CD4-positive, alpha-beta T cell treated with Interleukin-21 for 1 hour (primary cell): ENCODE measurements around the gene PSAPL1.

ENCODE experiments used
- DNase-seq: peaks from one replicate; pipeline ENCODE4 v3.0.0-alpha.2; 2020

Gene PSAPL1

GRCh38 chr4:7416745-7417432, 17.8 kb downstream of the PSAPL1 start:
- DNase-seq, result no peak

DNA sequence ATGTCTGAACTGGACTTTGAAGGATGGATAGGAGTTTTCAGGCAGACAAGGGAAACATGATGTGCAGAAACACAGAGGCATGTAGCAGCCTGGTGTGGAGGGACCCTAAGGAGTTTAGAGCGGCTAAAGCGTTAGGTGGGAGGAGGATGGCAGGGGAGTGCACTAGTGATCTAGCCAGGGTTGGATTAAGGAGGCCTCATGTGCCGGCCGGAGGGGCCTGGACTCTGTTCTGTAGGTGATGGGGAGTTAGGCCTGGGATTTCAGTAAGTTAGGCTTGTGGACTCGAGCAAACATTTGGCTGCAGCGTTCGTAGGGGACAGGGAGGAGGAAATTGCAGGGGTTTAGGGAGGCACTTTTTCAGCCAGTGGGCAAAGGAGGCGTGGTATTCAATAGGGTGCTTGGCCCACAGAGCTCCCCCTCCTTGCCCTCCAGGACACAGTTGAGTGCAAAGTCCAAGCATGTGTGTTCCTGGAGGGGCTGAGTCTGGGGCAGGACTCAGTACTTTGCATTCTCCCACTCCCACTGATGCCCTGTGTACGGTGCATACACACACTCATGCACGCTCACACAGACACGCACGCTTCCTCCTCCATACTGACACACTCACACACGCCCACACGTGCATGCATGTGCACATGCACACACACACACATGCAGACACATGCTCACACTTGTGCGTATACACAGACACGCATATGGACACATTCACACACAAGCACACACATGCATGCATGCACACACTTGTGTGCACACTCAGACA, 18.6 kb downstream of the PSAPL1 start:
- no peak for DNase-seq

DNA sequence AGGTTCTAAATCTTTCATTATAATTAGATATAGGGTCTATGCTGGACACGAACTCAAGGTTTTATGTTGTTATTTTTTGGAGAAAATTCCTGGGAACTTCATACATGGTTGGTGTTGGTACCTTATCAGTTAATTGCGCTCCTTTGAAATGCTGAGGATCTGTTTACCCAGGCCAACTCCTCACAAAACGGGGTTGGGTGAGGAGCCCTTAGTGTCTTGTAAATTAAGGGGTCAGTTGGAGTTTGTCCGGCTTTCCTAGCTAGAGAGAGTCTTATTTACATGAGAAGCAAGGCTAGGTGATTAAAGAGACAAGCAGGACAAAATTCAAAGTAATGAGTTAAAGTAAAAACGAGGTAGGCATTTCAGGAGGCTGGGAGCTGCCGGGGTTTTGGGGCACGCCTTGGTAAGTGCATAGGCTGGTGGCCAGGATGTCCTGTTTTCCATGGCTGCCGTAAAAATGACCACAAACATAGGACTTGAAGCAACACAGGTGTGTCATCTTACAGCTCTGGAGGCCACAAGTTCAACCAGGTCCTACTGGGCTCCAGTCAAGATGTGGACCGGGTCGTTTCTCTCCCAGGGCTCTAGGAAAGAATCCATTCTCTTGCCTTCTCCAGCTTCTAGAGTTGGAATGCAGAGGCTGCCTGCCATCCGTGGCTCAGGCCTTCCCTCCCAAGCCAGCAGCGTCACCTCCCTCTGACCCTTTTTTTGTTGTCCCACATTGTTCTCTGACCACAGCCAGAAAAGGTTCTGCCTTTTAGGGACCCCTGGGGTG, 19.8 kb downstream of the PSAPL1 start:
- no peak for DNase-seq

GRCh38 chr4:7414046-7414445, 20.7 kb downstream of the PSAPL1 start:
- no peak for DNase-seq

DNA sequence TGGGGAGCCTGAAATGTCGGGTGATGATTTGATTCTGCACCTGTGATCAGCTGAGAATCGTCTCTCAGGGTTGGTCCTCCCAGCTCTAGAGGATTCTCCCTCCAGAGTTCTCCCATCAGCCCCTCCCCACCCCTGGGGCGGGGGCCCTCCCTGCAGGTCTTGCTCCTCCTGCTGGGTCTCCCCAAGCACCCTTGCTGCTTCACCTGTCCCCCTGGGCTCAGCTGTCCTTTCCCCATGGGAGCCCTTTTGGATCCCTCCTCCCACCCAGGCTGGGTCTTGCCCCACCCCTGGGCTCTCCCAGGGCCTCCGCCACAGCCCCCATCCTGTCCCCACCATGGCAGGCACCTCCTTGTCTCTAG, 22.2 kb downstream of the PSAPL1 start:
- no peak for DNase-seq

- no peak for DNase-seq
These were observed 22.7 kb downstream of the PSAPL1 start for GRCh38 chr4:7411896-7412553.

GRCh38 chr4:7411491-7411890, 23.2 kb downstream of the PSAPL1 start:
- no peak for DNase-seq

GRCh38 chr4:7410446-7410845, 24.3 kb downstream of the PSAPL1 start:
- no peak for DNase-seq

GRCh38 chr4:7408166-7408565, 26.6 kb downstream of the PSAPL1 start:
- no peak for DNase-seq

GRCh38 chr4:7403001-7403400, 31.7 kb downstream of the PSAPL1 start:
- no peak for DNase-seq

DNA sequence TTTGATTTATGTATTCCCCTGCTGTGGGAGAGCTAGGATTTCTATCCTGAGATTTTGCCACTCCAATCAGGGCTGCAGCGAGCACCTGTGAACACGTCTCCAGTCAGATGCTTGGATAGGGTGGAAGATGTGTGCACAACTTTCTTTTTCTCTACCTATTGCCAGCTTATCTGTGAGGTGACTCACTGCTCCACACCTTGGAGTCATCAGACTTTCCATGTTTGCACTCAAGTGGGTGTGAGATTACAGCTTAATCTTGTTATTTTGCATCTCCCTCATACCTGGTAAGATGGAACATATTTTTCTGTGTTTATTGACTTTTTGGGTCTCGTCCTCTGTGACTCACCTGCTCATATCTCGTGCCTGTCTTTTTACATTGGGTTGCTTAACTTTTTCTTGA, 32.2 kb downstream of the PSAPL1 start:
- DNase-seq, result no peak

GRCh38 chr4:7400671-7401298, 33.9 kb downstream of the PSAPL1 start:
- DNase-seq, result no peak

DNA sequence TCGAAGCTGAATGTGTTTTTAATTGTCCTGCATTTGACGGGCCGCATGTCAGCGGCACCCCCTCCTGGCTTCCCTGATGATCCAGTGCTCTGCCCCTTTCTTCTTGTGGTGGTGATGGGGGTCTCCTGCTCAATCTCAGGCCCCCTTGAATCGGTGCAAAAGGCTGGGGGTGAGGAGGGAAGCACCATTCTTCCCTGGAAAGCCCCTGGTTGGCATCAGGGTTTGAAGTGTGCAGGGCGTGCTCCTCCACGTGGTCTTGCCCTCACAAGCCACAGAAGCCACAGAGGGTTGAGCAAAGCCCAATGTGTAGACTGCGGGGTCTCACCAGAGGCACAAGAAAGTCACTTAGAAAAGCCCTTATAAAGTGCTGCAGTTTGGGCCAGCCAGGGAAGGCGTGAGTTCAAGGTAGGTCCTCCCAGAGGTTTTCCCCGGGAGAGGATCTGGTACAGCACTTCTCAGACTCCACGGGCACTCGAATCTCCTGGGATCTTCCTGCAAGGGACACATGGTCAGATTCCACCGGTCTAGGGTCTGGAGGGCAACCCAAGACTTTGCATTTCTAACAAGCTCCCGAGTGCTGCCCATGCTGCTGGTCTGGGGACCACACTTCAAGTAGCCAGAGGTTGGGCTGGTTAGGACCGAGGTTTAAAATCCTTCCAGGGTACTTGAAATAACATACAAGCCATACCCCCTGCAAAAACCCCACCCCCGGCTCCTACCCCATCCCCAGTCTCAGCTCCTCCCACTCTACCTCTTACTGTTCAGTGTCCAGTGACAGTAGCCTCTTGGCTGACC, 35.1 kb downstream of the PSAPL1 start:
- no peak for DNase-seq

GRCh38 chr4:7398788-7399439, 35.8 kb downstream of the PSAPL1 start:
- no peak for DNase-seq

GRCh38 chr4:7398104-7398423, 36.7 kb downstream of the PSAPL1 start:
- DNase-seq, result no peak

DNA sequence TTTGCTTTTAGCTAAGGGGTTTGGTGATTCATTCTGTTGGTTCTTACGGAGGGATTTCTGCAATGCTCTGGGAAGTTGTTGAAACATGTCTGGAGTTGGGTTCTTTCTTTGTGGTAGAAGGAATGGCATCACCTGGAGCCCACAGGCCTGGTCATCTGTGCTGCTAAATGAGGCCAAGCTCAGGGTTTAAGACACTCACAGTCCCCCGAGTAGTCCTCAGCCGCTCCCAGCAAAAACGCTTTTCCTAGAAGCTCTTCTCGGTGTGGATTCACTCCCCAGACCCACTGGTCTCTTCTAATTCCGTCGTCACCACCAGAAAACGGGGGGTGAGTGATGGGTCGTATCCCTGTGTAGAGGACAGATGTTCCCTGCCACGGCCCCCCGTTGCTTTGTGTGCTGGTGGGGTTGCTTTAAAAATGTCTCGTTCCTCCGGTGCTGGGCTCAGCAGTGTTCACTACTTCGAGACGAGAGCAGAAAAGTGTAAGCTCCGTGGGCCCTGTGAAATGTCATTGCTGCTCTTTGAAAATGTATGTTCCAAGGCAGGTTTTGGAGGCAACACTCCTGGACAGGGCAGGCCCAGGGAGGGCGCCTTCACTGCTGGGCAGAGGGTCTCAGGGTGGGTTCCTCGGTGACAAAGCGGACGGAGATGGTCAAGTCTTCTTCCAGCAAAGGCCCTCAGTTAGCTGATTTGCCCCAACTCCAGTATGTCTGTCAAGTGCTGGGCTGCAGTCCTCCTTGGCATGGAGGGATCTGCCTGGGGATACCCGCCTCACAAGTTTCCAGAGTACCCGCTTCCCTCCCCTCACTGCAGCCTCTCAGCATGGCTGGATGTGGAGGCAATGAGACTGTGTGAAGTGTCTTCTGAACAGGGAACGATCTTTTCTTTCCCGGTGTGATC, 37.3 kb downstream of the PSAPL1 start:
- DNase-seq, result no peak

DNA sequence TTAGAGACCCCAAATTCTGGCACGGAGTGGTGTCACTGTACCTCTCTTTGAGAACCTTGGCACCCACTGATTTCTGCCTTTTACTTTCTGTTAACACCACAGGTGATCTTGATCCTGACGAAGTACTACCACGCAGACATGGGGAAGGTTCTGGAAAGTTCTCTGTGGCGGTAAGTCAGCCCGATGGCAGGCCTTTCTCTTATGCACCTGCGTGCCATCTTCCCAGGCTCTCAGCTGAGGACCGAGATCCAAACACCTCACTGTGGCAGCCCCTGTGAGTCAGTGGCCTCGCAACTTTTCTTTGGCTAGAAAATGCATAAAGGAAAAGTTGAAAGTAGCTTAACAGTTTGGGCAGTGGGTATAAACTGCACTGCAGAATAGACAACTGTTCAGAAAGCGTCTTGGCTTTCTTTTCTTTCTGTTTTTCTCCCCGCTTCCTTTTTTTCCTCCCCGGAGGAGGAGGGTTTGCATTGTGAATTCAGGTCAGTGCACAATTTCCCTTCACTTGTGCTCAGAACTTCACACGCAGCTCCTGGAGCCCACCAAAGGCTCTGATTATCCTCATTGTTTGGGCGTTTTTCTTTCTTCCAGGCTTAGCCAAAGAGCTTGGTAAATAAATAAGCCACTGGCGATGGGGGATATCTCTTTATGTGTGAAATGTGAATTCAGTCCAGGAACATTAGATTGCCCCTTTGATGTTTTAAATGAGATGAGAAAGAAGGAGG, 38.4 kb downstream of the PSAPL1 start:
- no peak for DNase-seq

- DNase-seq, result no peak
These were observed 39.1 kb downstream of the PSAPL1 start for GRCh38 chr4:7395645-7396044.

GRCh38 chr4:7394681-7395451, 39.9 kb downstream of the PSAPL1 start:
- no peak for DNase-seq
